ENCODE results near the gene PPP2R2B.

PPP2R2B gene

GRCh38 chr5:146766013-146766412 is 112.5 kb downstream of the PPP2R2B start:
- no peak for DNase-seq (ENCODE audit: low read depth)
- no peak overlapping the region for H3K4me3 ChIP-seq (replicated peaks; ENCODE audit: low read depth, low read length)
- no peak for TF ChIP-seq CTCF (IDR thresholded peaks at IDR 0.05; ENCODE audit: low read length, missing control alignments)

GRCh38 chr5:146765089-146765832 is 113.3 kb downstream of the PPP2R2B start:
- DNase-seq (ENCODE audit: low read depth): no peak
- no peak for TF ChIP-seq CTCF (IDR thresholded peaks at IDR 0.05; ENCODE audit: low read length, missing control alignments)
- H3K4me3 ChIP-seq (replicated peaks; ENCODE audit: low read depth, low read length): no peak overlapping the region

GRCh38 chr5:146762830-146763229 is 115.7 kb downstream of the PPP2R2B start:
- H3K4me3 ChIP-seq (replicated peaks; ENCODE audit: low read depth, low read length): no peak overlapping the region
- no peak for DNase-seq (ENCODE audit: low read depth)
- no peak for TF ChIP-seq CTCF (IDR thresholded peaks at IDR 0.05; ENCODE audit: low read length, missing control alignments)

- no peak for DNase-seq (ENCODE audit: low read depth)
- no peak for TF ChIP-seq CTCF (IDR thresholded peaks at IDR 0.05; ENCODE audit: low read length, missing control alignments)
Observed at GRCh38 chr5:146761811-146762210, 116.7 kb downstream of the PPP2R2B start.

GRCh38 chr5:146758938-146759337 is 119.6 kb downstream of the PPP2R2B start:
- no peak overlapping the region for H3K4me3 ChIP-seq (replicated peaks; ENCODE audit: low read depth, low read length)
- no peak for TF ChIP-seq CTCF (IDR thresholded peaks at IDR 0.05; ENCODE audit: low read length, missing control alignments)
- peak; percentile 16 for DNase-seq (ENCODE audit: low read depth)

More at GRCh38 chr5:146761811-146762210, 116.7 kb downstream of the PPP2R2B start:
- no peak overlapping the region for H3K4me3 ChIP-seq (replicated peaks; ENCODE audit: low read depth, low read length)

- no peak for TF ChIP-seq CTCF (IDR thresholded peaks at IDR 0.05; ENCODE audit: low read length, missing control alignments)
- no peak overlapping the region for H3K4me3 ChIP-seq (replicated peaks; ENCODE audit: low read depth, low read length)
- DNase-seq (ENCODE audit: low read depth): no peak
Observed at GRCh38 chr5:146758076-146758475, 120.5 kb downstream of the PPP2R2B start.

- DNase-seq (ENCODE audit: low read depth): no peak
- H3K4me3 ChIP-seq (replicated peaks; ENCODE audit: low read depth, low read length): no peak overlapping the region
- TF ChIP-seq CTCF (IDR thresholded peaks at IDR 0.05; ENCODE audit: low read length, missing control alignments): no peak
Observed at GRCh38 chr5:146756546-146756945, 122.0 kb downstream of the PPP2R2B start.

All from fibroblast of pulmonary artery (primary cell).